K562 (cell line): ENCODE measurements around the gene TIMM23. TPM values are rescaled to one million over a fixed set of nuclear protein-coding genes. Genes with fewer than 3 reads are reported as not detected.

Source experiments
- C11orf30 ChIP-seq: fragments of 450-650 bp; IDR thresholded peaks from 2 replicates; pipeline ENCODE4 v1.6.1; 2016; ENCODE audit warnings: low read depth, mild to moderate bottlenecking
- ELF2 ChIP-seq: fragments of 250-450 bp; sonication (Bioruptor Pico); IDR thresholded peaks from 2 replicates; pipeline ENCODE4 v1.5.0; 2021; ENCODE audit warnings: mild to moderate bottlenecking
- ELK1 ChIP-seq: sonication (generic); formaldehyde crosslinking; IDR thresholded peaks from 2 replicates; pipeline ENCODE4 v1.8.1; 2022; ENCODE audit warnings: missing genetic modification reagents
- ESRRA ChIP-seq: fragments of 450-650 bp; IDR thresholded peaks from 2 replicates; pipeline ENCODE4 v1.6.1; 2014; ENCODE audit warnings: low read depth, mild to moderate bottlenecking, moderate library complexity, borderline replicate concordance
- LEF1 ChIP-seq: fragments of 450-650 bp; IDR thresholded peaks from 2 replicates; pipeline ENCODE4 v1.6.1; 2016; ENCODE audit warnings: mild to moderate bottlenecking
- MBD1 ChIP-seq: fragments of 250-450 bp; sonication (Bioruptor Pico); IDR thresholded peaks from 2 replicates; pipeline ENCODE4 v1.8.0; 2022; ENCODE audit warnings: inconsistent platforms
- NCOA1 ChIP-seq: fragments of 450-650 bp; IDR thresholded peaks from 2 replicates; pipeline ENCODE4 v1.6.1; 2016; ENCODE audit warnings: low read depth
- NCOR1 ChIP-seq: fragments of 450-650 bp; IDR thresholded peaks from 2 replicates; pipeline ENCODE4 v1.6.1; 2016; ENCODE audit warnings: mild to moderate bottlenecking, moderate library complexity
- PHB ChIP-seq: fragments of 250-450 bp; sonication (Bioruptor Pico); IDR thresholded peaks from 2 replicates; pipeline ENCODE4 v1.5.0; 2021
- RBBP5 ChIP-seq: fragments of 200-600 bp; sonication (generic); IDR thresholded peaks from 2 replicates; pipeline ENCODE4 v1.6.1; 2012; ENCODE audit warnings: borderline replicate concordance, mild to moderate bottlenecking, low read length, control low read depth, inconsistent platforms; ENCODE audit not compliant: insufficient read depth, poor library complexity, severe bottlenecking
- RFX1 ChIP-seq: fragments of 450-650 bp; IDR thresholded peaks from 2 replicates; pipeline ENCODE4 v1.6.1; 2016; ENCODE audit warnings: mild to moderate bottlenecking, moderate library complexity
- SMAD4 ChIP-seq: fragments of 250-450 bp; sonication (Bioruptor Pico); conservative IDR thresholded peaks from 2 replicates; pipeline ENCODE4 v1.8.0; 2021; ENCODE audit warnings: inconsistent platforms, mild to moderate bottlenecking, moderate library complexity
- SMARCA4 ChIP-seq: fragments of 450-650 bp; IDR thresholded peaks from 2 replicates; pipeline ENCODE4 v1.6.1; 2016
- SREBF1 ChIP-seq: fragments of 150-350 bp; IDR thresholded peaks from 2 replicates; pipeline ENCODE4 v1.6.1; 2014; ENCODE audit warnings: antibody characterized with exemption, low read depth, low read length, borderline replicate concordance
- SUPT5H ChIP-seq: fragments of 450-650 bp; IDR thresholded peaks from 2 replicates; pipeline ENCODE4 v1.6.1; 2016
- TAF9B ChIP-seq: fragments of 450-650 bp; IDR thresholded peaks from 2 replicates; pipeline ENCODE4 v1.6.1; 2018; ENCODE audit warnings: mild to moderate bottlenecking; ENCODE audit not compliant: partially characterized antibody
- TEAD2 ChIP-seq: fragments of 450-650 bp; IDR thresholded peaks from 2 replicates; pipeline ENCODE4 v1.6.1; 2016; ENCODE audit warnings: missing genetic modification characterization, control low read depth, missing compliant biosample characterization
- TEAD4 ChIP-seq, 2 experiments: sonication (generic) in 1 of 2; formaldehyde crosslinking in 1 of 2; IDR thresholded peaks; 2 replicates each; pipeline versions ENCODE4 v1.6.1 to v1.8.0; 2012 to 2022; ENCODE audit warnings: borderline replicate concordance in 1 of 2, inconsistent platforms in 1 of 2, low read length in 1 of 2, mild to moderate bottlenecking in 1 of 2, missing genetic modification reagents in 1 of 2
- ZNF134 ChIP-seq: fragments of 250-450 bp; sonication (Bioruptor Pico); conservative IDR thresholded peaks from 2 replicates; pipeline ENCODE4 v1.4.0; 2020
- ZNF253 ChIP-seq: fragments of 250-450 bp; sonication (Bioruptor Pico); conservative IDR thresholded peaks from 2 replicates; pipeline ENCODE4 v1.6.1; 2021; ENCODE audit warnings: mild to moderate bottlenecking
- polyA plus RNA-seq, 8 experiments: library from polyadenylated mRNA; depleted of rRNA in 4 of 8; stranded (reverse) in 5 of 8; unstranded in 3 of 8; fragments of >200 nt; fragmentation: Nextera tagmentation in 2 of 8; fragmentation: Illumina TruSeq in 1 of 8; extraction: Ambion mirVana in 2 of 8; extraction: Trizol in 1 of 8; gene quantifications; 2 replicates each; pipeline versions ENCODE4 v1.2.1 to v1.2.3, GENCODE V29; 2011 to 2014; ENCODE audit warnings: inconsistent platforms in 1 of 8, missing spikeins in 1 of 8
- total RNA-seq, 7 experiments: library from RNA; depleted of rRNA in 6 of 7; stranded (reverse); fragments of >200 nt in 6 of 7; fragmentation: Illumina TruSeq in 2 of 7; extraction: Trizol in 2 of 7; gene quantifications; 2 replicates each; pipeline versions ENCODE4 v1.2.1 to v1.2.3, GENCODE V29; 2011 to 2021; ENCODE audit warnings: low replicate concordance in 1 of 7
- TF ChIP-seq, protein P1 (sequence below), 2 experiments: fragments of 200-800 bp in 1 of 2; sonication (Bioruptor generic) in 1 of 2; sonication (generic) in 1 of 2; formaldehyde crosslinking in 1 of 2; IDR thresholded peaks in 1 of 2; conservative IDR thresholded peaks in 1 of 2; 2 replicates each; pipeline versions ENCODE4 v1.5.0 to v1.6.1; 2016 to 2020; ENCODE audit warnings: missing compliant biosample characterization in 1 of 2, missing genetic modification characterization in 1 of 2, missing genetic modification reagents in 1 of 2
- TF ChIP-seq, protein P2 (sequence below): fragments of 450-650 bp; conservative IDR thresholded peaks from 2 replicates; pipeline ENCODE4 v1.6.1; 2016; ENCODE audit warnings: missing genetic modification characterization, low read depth, mild to moderate bottlenecking, missing compliant biosample characterization, moderate library complexity

Gene TIMM23
- total and polyA plus RNA-seq, 9 of the 15 experiments (the other 6 are each of a cell fraction or from before 2014, with no cell fraction given): 148 to 280 (median 183) TPM

DNA sequence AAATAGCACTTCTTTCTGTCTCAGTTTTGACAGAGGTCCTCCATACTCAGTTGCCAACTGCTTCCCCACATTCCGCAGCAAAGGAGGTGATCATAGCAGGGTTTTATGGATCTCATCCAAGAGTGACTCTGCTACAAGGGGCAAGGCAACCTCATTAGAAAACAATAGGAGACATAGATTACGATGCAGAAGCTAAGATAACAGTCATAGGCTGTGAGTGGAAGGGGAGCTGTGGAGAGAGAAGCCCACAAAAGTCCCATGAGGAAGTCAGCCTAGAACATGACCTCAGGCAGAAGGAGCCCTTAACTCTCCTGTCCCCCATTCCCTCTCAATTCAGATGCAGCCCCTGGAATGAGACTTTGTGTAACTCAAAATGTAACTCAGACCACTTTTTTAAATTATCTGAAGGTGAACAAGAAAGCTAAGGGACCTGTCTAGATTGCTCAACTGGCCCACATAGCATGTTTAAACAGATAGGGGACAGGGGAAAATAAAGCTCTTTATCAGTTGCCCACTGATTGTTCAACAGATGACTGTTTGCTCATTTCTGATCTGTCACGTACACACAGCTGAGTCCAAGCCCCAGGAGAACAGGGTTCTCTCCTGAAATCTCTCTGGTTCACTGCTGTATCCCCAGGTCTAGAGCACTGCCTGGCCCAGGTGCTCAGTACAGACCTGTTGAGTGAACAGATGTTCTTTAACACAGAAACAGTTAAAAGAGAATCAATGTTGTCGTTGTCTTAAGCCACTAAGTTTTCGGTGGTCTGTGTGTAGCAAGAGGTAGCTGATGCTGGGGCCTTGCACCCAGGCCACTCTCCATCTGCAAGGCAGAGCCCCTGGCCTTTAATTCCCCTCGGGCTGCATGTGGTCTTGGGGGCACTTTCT lies 59.6 kb downstream of the TIMM23 start (continued):
- TF ChIP-seq PHB (CRISPR knock-in tag) (no peak), NCOR1 (peak; percentile 68), TAF9B (peak; percentile 27), TEAD2 (tag) (no peak), SMARCA4 (peak; percentile 73), RBBP5 (peak; percentile 42), SREBF1 (no peak), ZNF253 (CRISPR knock-in tag) (0 out of 2 replicates have a peak, but pooled peaks have one; percentile 39), TEAD4 (IDR thresholded peaks at IDR 0.05; ENCODE audit: low read length) (peak; percentile 82), TEAD4 (CRISPR knock-in tag; IDR thresholded peaks at IDR 0.05; ENCODE audit: borderline replicate concordance) (no peak), SUPT5H (no peak), NCOA1 (peak; percentile 29; the same call in 1 of the 2 replicates), SMAD4 (CRISPR knock-in tag) (no peak; the same call in 1 of the 2 replicates), MBD1 (CRISPR knock-in tag) (0 out of 2 replicates have a peak, but pooled peaks have one; percentile 68), ELK1 (no peak), ELF2 (CRISPR knock-in tag) (peak; percentile 71; the same call in 1 of the 2 replicates), RFX1 (no peak), C11orf30 (no peak), ESRRA (0 out of 2 replicates have a peak, but pooled peaks have one; percentile 23), ZNF134 (CRISPR knock-in tag) (no peak), LEF1 (peak; percentile 58; the same call in 1 of the 2 replicates)
- TF ChIP-seq, protein P1, sequence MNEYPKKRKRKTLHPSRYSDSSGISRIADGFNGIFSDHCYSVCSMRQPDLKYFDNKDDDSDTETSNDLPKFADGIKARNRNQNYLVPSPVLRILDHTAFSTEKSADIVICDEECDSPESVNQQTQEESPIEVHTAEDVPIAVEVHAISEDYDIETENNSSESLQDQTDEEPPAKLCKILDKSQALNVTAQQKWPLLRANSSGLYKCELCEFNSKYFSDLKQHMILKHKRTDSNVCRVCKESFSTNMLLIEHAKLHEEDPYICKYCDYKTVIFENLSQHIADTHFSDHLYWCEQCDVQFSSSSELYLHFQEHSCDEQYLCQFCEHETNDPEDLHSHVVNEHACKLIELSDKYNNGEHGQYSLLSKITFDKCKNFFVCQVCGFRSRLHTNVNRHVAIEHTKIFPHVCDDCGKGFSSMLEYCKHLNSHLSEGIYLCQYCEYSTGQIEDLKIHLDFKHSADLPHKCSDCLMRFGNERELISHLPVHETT (CRISPR knock-in tag; conservative IDR thresholded peaks at IDR 0.05 in 1 of 2, IDR thresholded peaks at IDR 0.05 in 1 of 2): 0 out of 4 replicates have a peak, but pooled peaks of 1 of the 2 experiments have one; percentile 44
- TF ChIP-seq, protein P2, sequence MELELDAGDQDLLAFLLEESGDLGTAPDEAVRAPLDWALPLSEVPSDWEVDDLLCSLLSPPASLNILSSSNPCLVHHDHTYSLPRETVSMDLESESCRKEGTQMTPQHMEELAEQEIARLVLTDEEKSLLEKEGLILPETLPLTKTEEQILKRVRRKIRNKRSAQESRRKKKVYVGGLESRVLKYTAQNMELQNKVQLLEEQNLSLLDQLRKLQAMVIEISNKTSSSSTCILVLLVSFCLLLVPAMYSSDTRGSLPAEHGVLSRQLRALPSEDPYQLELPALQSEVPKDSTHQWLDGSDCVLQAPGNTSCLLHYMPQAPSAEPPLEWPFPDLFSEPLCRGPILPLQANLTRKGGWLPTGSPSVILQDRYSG (tag): no peak
